IPS-18a (cell line): ENCODE results near the gene ZBTB16.

Source experiments
- H3K27ac ChIP-seq: one replicate; pipeline ENCODE4 v1.5.1; 2013; ENCODE audit warnings: low read length
- H3K27me3 ChIP-seq: one replicate; pipeline ENCODE4 v1.6.1; 2013; ENCODE audit warnings: mild to moderate bottlenecking, low read length; ENCODE audit not compliant: control insufficient read depth, insufficient read depth
- H3K36me3 ChIP-seq: one replicate; pipeline ENCODE4 v1.6.1; 2013; ENCODE audit warnings: low read depth, low read length; ENCODE audit not compliant: control insufficient read depth
- H3K4me1 ChIP-seq: one replicate; pipeline ENCODE4 v1.6.1; 2013; ENCODE audit warnings: low read depth, low read length; ENCODE audit not compliant: control insufficient read depth
- H3K4me3 ChIP-seq: one replicate; pipeline ENCODE4 v1.5.1; 2013; ENCODE audit warnings: low read length
- H3K9ac ChIP-seq: one replicate; pipeline ENCODE4 v1.6.1; 2013; ENCODE audit warnings: mild to moderate bottlenecking, low read length, moderate library complexity
- H3K9me3 ChIP-seq: one replicate; pipeline ENCODE4 v1.6.1; 2013; ENCODE audit warnings: low read depth, low read length; ENCODE audit not compliant: control insufficient read depth

ZBTB16 gene

DNA sequence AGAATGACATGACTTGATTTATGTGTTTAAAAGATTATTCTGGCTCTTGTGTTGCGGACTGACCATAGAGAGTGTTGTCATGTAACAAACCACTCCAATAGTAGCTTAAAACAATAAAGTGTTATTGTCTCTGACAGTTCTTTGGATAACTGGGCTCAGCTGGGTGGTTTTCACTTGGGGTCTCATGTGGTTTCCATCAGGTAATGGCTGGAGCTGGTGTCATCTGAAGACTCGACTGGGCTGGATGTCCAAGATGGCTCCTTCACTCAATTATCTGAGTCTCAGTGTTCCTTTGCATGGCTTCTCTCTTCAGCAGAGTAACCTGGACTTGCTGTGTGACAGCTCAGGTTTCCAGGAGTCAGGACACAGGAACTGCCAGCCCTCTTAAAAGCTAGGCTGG, 132.4 kb downstream of the ZBTB16 start:
- no peak overlapping the region for H3K27ac ChIP-seq
- H3K27me3 ChIP-seq: no peaks in the 10 kb centered on the region
- no peaks in the 10 kb centered on the region for H3K9me3 ChIP-seq
- H3K36me3 ChIP-seq: no peaks in the 10 kb centered on the region
- H3K4me3 ChIP-seq: no peak overlapping the region
- H3K9ac ChIP-seq: no peak overlapping the region
- no peaks in the 10 kb centered on the region for H3K4me1 ChIP-seq

- H3K27me3 ChIP-seq: no peaks in the 10 kb centered on the region
- no peak overlapping the region for H3K9ac ChIP-seq
- H3K9me3 ChIP-seq: no peaks in the 10 kb centered on the region
- H3K36me3 ChIP-seq: no peaks in the 10 kb centered on the region
- no peak overlapping the region for H3K27ac ChIP-seq
- no peaks in the 10 kb centered on the region for H3K4me1 ChIP-seq
- no peak overlapping the region for H3K4me3 ChIP-seq
Measured at GRCh38 chr11:114192841-114193389, 133.4 kb downstream of the ZBTB16 start.

DNA sequence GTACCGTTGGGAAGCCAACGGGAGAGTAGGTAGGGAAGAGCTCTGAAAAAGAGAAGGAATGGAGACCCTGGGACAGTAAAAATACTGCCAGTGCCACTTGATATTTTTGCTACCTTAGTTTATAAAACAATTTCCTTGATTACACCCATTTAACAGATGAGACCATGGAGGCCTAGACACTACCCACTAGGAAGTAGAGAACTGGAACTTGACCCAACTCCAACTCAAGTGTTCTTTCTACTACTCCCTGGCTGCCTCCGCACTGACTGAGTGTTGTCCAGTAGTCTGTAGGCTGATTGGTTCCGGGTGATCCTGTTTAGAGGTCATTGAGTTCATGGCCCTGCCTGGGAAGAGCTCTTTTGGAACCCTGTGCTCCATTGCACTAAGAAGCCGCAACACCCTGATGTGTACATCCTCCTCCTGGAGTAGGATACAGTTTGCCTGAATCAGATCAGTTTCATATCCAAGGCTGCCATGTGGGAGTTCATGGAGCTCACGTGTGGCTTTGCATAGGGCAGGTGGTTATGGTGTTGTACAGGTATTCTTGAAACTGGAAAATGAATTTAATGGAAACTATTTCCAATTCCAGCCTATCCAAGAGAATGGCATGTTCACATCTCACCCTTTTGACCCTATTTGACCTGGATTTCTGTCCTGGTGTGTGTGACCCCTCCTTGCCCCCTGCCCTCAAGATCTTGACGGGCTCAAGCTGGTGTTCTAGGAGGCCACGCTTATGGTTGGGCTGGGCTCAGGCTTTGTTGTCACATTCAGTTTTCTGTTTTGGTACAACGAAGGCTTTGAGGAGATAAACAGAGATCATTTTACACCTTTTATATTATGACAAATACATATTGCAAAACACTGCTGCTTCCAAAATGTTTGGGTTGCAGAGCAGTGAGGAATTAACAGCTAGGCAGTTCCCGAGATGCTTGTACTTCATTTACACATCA, 134.5 kb downstream of the ZBTB16 start:
- Histone ChIP-seq H3K9ac (no peak overlapping the region), H3K27me3 (no peaks in the 10 kb centered on the region), H3K27ac (no peak overlapping the region)

GRCh38 chr11:114194702-114195101, 135.2 kb downstream of the ZBTB16 start:
- Histone ChIP-seq H3K9ac (no peak overlapping the region), H3K4me3 (no peak overlapping the region), H3K9me3 (no peaks in the 10 kb centered on the region), H3K27ac (no peak overlapping the region), H3K36me3 (no peaks in the 10 kb centered on the region), H3K4me1 (no peaks in the 10 kb centered on the region), H3K27me3 (no peaks in the 10 kb centered on the region)

More for the DNA sequence above, 134.5 kb downstream of the ZBTB16 start:
- Histone ChIP-seq H3K9me3 (no peaks in the 10 kb centered on the region), H3K4me3 (no peak overlapping the region), H3K36me3 (no peaks in the 10 kb centered on the region), H3K4me1 (no peaks in the 10 kb centered on the region)

GRCh38 chr11:114195151-114195550, 135.6 kb downstream of the ZBTB16 start:
- no peaks in the 10 kb centered on the region for H3K4me1 ChIP-seq
- H3K36me3 ChIP-seq: no peaks in the 10 kb centered on the region
- H3K9me3 ChIP-seq: no peaks in the 10 kb centered on the region
- no peaks in the 10 kb centered on the region for H3K27me3 ChIP-seq
- H3K9ac ChIP-seq: no peak overlapping the region
- H3K4me3 ChIP-seq: no peak overlapping the region
- H3K27ac ChIP-seq: no peak overlapping the region

GRCh38 chr11:114195981-114196731, 136.6 kb downstream of the ZBTB16 start:
- H3K9me3 ChIP-seq: no peaks in the 10 kb centered on the region
- H3K27me3 ChIP-seq: no peaks in the 10 kb centered on the region
- H3K4me3 ChIP-seq: no peak overlapping the region
- H3K4me1 ChIP-seq: no peaks in the 10 kb centered on the region
- H3K9ac ChIP-seq: no peak overlapping the region
- no peak overlapping the region for H3K27ac ChIP-seq
- no peaks in the 10 kb centered on the region for H3K36me3 ChIP-seq

- no peak overlapping the region for H3K27ac ChIP-seq
- no peaks in the 10 kb centered on the region for H3K36me3 ChIP-seq
- no peak overlapping the region for H3K4me3 ChIP-seq
- no peaks in the 10 kb centered on the region for H3K27me3 ChIP-seq
- H3K9ac ChIP-seq: no peak overlapping the region
- no peaks in the 10 kb centered on the region for H3K4me1 ChIP-seq
- H3K9me3 ChIP-seq: no peaks in the 10 kb centered on the region
Measured at GRCh38 chr11:114196997-114197703, 137.6 kb downstream of the ZBTB16 start.

DNA sequence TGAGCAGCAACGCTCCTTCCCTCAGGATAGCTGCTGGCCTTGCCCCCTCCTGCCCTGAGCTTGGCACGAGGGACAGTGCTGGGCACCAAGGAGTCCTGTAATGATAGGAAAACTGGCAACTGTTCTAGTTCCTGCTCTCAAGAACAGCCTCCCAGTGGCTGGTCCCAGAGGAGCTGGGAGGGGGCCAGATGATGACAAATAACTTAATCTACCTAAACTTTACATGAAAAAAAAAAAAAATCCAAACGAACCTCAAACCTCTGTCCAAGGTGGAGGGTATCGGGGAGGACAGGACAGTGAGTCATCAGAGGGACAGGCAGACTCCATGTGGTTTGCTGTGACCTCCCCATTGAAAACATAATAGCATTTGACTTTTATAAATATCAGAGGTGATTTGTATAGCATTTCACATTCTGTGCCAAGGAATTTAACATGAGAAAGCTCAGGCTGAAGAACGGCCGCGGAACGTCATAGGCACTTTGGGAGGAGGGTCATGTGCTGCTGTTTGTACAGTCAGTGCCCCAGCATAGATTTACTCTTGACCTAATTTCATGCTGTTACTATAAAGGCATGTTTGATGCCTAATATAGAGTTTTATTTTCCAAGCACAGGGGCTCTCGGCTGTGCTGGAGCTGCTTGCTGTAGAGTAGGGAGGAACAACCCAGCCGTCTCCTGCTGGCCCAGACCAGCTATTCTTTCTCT, 138.4 kb downstream of the ZBTB16 start:
- no peak overlapping the region for H3K4me3 ChIP-seq
- no peak overlapping the region for H3K9ac ChIP-seq
- no peaks in the 10 kb centered on the region for H3K9me3 ChIP-seq
- no peak overlapping the region for H3K27ac ChIP-seq
- no peaks in the 10 kb centered on the region for H3K4me1 ChIP-seq
- H3K36me3 ChIP-seq: no peaks in the 10 kb centered on the region
- no peaks in the 10 kb centered on the region for H3K27me3 ChIP-seq

GRCh38 chr11:114199051-114199450, 139.5 kb downstream of the ZBTB16 start:
- H3K4me3 ChIP-seq: no peak overlapping the region
- no peak overlapping the region for H3K9ac ChIP-seq
- no peaks in the 10 kb centered on the region for H3K27me3 ChIP-seq
- H3K36me3 ChIP-seq: no peaks in the 10 kb centered on the region
- no peaks in the 10 kb centered on the region for H3K9me3 ChIP-seq
- H3K4me1 ChIP-seq: no peaks in the 10 kb centered on the region
- no peak overlapping the region for H3K27ac ChIP-seq

DNA sequence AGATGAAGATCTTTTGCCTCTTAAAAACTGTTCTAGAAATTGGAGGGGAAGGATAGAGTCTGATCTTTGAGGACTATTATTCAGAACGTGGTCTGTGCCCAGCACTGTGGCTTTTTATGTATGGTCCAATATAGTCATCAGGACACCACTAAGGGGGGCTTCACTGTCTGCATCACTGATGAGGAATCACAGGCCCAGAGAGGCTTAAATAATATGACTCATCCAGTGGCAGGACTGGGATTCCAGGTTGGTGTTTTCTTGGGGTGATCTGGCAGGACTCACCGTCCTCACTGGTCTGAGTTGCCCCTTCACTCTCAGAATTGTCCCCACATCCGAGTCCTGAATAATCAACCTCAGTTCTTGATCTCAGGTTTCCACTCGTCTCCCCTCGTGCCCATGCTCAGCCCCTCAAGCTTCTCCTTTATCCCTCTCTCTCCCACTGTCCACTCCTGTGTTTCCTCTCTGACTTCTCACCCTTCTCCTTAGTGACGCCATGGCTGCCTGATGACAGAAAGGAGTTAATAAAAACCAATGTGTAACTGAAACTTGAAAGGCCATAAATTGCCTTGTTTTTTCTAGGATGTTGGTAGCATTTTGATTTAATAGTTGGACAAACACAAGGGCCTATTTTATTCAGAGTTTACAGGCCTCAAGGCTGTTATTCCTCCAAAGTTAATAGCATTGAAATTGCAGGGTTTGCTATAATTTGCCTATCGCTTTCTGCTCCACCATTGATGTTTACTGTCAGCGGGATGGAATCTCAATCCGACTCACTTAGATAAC, 141.0 kb downstream of the ZBTB16 start:
- H3K27ac ChIP-seq: no peak overlapping the region
- H3K9me3 ChIP-seq: no peaks in the 10 kb centered on the region
- H3K9ac ChIP-seq: no peak overlapping the region
- no peaks in the 10 kb centered on the region for H3K4me1 ChIP-seq
- H3K27me3 ChIP-seq: no peaks in the 10 kb centered on the region
- H3K4me3 ChIP-seq: no peak overlapping the region
- no peaks in the 10 kb centered on the region for H3K36me3 ChIP-seq
